NCI-H1436 treated with DMSO at 0.1 percent for 48 hours (cell line): ENCODE data around the gene CCDC88A.
"Not testable (repeated sequence)": the region's sequence is repeated elsewhere in the genome, so short reads cannot be mapped to it uniquely, and the experiment has no call there.

ENCODE experiments used
- DNase-seq: peaks from one replicate; lab custom pipeline; 2025; lab: John Stamatoyannopoulos, UW

The CCDC88A gene, protein sequence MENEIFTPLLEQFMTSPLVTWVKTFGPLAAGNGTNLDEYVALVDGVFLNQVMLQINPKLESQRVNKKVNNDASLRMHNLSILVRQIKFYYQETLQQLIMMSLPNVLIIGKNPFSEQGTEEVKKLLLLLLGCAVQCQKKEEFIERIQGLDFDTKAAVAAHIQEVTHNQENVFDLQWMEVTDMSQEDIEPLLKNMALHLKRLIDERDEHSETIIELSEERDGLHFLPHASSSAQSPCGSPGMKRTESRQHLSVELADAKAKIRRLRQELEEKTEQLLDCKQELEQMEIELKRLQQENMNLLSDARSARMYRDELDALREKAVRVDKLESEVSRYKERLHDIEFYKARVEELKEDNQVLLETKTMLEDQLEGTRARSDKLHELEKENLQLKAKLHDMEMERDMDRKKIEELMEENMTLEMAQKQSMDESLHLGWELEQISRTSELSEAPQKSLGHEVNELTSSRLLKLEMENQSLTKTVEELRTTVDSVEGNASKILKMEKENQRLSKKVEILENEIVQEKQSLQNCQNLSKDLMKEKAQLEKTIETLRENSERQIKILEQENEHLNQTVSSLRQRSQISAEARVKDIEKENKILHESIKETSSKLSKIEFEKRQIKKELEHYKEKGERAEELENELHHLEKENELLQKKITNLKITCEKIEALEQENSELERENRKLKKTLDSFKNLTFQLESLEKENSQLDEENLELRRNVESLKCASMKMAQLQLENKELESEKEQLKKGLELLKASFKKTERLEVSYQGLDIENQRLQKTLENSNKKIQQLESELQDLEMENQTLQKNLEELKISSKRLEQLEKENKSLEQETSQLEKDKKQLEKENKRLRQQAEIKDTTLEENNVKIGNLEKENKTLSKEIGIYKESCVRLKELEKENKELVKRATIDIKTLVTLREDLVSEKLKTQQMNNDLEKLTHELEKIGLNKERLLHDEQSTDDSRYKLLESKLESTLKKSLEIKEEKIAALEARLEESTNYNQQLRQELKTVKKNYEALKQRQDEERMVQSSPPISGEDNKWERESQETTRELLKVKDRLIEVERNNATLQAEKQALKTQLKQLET (N-terminal part only)

DNA sequence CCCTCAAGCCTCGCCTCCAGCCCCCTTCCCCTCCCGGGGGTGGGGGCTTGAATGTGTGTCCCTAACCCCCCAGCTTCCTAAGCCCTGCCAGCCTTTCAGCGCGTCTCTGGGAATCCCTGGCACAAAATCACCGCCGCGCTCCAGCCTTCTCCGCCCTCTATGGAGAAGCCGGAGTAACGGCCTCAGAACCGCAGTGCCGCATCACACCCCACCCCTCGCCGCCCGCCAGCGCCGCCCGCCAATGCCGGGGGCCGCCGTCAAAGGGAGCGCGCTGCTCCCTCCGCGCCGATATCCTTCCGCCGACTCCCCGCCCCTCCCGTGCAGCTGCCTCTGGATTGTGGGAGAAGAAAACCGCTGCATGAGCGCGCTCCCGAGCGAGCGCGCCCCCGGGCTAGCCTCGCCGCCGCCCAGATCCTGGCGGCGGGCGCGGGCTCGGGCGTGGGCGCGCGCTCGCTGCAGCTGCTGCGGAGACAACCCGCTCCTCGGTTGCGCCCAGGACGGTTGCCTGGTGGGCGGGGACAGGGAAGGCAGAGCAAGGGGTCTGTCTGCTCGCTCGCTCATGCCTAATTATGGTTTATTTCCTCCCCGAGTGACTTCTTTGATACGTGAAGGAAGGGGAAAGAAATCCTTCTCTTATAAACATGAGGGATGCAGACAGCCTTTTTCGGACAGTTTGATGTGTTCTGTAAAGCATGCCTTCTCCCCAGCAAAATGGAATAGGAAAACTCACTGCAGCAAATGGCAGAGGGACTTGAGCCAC lies at the start of gene CCDC88A:
CCDC88A (minus strand) TSS at position 178 of the 760 bp plus-strand sequence. CDS start 777 bp downstream, outside the sequence.
- DNase-seq = peak; percentile 70

DNA sequence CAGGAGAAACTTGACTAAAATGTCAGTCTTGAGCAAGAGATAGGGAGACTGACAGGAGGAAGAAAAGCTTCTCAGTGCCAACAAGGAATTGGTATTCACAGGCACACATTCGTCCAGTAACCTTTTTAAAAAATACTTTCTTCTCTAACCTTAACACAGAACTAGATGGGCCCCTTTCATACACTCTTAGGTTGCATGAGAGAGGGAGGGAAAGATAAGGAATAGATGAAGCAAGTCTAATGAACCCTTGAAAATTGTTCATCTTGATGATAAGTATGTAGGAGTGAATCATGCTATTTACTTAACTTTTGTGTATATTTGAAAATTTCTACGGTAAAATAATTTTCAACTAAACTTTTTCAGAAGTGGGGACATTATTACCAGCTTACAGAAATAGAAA lies 42.0 kb upstream of the CCDC88A start:
- DNase-seq = no peak

DNA sequence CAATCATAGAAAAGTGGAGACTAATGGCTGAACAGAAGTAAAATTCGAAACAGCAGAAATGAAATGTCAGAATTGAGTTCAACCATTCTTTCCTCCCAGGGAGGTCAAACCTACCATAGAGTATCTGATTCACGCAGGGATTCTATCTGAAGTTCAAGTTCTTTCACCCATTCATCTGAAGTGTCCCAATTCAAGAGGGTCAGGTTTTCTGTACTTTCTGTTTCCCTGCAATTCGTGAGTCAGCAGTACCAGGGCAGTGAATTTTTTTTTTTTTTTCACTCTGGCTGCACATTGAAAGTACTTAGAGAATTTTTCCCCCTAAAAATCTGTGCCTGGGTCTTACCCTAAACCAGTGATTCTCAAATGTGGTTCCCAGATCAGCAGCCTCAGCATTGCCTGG lies 40.9 kb upstream of the CCDC88A start:
- no peak for DNase-seq

DNA sequence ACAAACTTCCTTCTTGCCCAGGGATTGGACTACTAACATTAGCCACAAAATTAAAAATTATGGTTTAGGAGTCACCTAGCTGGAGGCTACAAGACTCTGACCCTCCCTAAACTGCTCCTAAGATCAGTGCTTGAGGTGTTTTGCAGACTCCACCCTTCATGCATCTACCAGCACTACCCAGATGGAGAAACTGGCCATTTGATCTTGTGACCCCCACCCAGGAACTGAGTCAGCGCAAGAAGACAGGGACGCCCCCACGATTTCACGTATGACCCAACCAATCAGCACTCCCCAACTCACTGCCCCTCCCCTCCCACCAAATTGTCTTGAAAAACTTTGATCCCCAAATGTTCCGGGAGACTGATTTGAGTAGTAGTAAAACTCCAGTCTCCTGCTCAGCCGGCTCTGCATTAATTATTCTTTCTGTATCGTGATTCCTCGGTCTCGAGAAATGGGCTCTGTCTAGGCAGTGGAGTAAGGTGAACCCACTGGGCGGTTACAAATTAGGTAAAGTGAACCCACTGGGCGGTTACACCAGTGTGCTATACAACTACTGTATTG lies 40.1 kb upstream of the CCDC88A start:
- no peak for DNase-seq

DNA sequence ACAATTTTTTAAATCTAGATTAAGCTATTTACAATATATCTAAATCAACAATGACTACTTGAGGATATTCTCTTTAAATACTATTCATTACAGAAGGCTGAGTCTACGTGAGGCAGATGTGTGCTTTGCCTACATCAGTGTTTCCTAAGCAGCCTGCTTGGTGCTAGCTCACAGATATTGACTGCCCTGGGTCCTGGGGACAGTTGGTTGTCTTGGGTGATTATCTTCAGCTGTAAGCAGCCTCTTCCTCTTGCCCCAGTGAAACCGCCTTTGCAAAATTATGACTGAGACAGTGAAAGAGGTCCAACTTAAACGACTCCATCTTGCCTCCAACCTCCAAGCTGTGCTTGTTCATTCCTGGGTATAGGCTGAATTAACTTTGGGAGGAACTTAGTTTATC lies 39.6 kb upstream of the CCDC88A start:
- DNase-seq = no peak

DNA sequence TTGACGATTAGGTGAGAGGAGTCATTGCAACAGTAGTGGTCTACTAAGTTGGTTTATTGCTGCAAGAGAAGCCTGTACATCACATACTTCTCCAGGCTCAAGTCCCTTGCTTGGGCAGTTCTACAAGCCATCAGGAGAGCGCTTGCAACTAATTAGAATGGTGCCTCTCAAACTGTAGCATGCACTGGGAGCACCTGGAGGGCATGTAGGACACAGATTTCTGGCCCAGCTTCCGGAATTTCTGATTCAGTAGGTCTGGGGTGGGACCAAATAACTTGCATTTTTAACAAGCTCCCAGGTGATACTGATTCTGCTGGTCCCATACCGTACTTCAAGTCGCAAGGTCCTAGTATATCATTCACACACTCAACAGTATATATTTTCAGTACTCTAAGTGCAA lies 34.5 kb upstream of the CCDC88A start:
- DNase-seq = no peak

DNA sequence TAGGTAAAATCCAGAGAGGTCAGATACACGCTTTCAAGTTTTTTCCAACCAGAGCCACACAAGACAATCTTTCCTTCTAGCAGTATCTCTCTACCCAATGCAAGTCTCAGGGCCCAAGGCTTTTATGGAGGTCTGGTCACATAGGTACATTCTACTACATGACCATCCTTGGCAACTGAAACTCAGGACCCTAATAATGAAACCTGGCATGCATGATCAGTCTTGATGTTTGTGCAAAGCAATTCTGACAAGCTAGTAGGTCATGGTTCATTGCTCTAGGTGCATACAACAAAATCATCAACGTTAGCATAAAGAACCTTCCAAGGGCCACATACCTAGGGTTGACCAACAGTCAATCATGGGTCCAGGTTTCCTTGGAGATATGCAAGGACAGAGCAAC lies 33.2 kb upstream of the CCDC88A start:
- no peak for DNase-seq

DNA sequence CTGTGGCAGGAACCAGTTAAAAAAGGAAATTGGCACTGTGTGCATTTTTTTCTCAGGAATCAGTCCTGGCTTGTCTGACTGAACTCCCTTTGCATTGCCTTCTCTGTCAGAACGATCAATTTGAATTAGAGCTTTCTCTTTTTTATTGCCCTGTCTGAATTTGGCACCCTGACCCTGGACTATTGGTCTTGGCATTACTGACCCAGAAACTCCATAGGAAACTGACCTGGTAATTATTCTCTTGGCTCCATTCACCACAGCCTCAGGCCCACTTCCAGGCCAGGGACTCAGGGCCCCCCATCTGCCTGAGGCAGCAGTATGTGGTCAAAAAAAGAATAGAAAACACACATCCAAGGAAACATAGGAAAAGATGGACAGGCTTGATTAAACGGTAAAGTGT lies 32.0 kb upstream of the CCDC88A start:
- DNase-seq = no peak

DNA sequence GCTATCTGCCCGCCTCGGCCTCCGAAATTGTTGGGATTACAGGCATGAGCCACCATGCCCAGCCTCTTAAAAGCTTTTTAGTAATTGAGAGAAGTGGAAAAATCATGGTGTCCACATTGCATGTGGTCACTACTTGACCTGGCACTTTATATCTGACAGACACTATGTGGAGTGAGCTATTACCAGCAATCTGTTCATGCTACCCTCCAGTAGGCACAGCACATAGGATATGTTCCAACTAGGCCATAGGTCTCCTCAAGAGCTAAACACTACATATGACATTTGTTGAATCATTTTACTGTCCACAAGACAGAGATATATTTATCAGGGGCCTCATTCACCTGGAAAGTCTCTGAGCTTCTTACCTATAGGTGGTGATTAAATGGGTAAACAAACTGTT lies 30.4 kb upstream of the CCDC88A start:
- not testable (repeated sequence) for DNase-seq

DNA sequence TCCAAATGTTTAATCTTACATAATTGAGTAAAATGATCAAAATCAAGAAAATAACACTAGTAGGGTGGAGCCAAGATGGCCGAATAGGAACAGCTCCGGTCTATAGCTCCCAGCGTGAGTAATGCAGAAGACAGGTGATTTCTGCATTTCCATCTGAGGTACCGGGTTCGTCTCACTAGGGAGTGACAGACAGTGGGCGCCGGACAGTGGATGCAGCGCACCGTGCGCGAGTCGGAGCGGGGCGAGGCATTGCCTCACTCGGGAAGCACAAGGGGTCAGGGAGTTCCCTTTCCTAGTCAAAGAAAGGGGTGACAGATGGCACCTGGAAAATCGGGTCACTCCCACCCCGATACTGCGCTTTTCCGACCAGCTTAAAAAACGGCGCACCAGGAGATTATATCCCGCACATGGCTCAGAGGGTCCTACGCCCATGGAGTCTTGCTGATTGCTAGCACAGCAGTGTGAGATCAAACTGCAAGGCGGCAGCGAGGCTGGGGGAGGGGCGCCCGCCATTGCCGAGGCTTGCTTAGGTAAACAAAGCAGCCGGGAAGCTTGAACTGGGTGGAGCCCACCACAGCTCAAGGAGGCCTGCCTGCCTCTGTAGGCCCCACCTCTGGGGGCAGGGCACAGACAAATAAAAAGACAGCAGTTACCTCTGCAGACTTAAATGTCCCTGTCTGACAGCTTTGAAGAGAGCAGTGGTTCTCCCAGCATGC lies 22.5 kb upstream of the CCDC88A start:
- DNase-seq = not testable (repeated sequence)

DNA sequence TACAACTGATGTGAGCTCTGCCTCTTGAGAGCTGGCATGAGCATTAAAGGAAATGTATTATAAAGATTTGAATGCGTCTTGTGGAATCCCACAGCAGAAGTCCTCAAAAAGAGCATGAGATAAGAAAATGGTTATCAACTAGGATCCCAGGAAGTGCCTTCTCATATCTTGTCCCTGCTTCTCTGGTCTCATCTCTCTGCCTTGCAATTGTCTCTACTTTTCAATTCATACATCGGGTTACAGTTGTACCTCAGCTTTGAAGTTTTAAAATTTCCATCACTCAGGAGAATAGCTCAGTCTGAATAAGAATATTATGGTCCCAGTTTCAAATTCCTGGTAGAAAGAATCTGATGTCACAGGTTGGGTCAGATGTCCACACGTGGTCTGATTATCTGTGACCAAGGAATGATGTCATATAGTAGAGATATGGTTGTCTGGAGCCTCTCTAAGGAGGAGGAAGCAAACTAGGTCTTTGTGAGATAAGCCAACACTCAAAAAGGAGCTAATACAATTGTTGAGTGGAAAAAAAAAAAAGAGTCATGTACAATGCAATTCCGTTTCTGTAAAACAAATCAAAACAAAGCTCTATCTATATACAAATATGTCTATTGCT lies 21.7 kb upstream of the CCDC88A start:
- no peak for DNase-seq

DNA sequence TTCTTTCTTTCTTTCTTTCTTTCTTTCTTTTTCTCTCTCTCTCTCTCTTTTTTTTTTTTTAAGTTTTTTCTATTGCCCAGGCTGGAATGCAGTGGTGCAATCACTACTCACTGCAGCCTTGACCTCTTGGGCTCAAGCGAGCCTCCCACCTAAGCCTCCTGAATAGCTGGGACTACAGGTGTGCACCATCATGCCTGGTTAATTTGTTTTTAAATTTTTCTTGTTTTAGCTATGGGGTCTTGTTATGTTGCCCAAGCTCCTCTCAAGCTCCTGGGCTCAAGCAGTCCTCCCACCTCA lies 19.4 kb upstream of the CCDC88A start:
- no peak for DNase-seq

DNA sequence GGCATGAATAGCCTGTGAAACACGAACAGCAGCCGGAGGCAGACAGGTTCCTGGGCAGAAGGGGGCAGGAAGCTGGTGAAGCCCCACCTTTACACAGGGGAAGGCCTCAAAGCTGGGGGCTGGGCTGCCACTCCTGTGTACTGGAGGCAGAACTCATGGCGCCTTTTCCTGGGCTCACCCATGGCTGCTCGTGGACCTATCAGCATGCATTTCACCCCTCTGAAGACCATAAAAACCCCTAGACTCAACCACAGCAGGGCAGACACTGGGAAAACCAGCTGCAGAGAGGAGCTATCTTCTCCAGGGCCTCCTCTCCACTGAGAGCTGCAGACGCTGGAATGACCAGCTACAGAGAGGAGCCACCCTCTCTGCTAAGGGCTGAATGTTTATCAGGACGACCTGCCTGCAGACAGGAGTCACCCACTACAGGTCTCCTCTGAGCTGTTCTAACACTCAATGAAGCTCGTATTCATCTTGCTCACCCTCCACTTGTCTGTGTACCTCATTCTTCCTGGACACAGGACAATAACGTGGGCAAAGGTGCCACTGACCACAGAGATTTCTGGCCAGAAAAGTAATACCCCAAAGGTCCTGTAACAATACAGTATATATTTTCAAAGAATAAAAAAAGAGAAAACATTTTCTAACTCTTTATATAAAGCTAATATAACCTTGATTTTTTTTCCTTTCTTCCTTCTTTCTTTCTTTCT lies 18.9 kb upstream of the CCDC88A start:
- no peak for DNase-seq

DNA sequence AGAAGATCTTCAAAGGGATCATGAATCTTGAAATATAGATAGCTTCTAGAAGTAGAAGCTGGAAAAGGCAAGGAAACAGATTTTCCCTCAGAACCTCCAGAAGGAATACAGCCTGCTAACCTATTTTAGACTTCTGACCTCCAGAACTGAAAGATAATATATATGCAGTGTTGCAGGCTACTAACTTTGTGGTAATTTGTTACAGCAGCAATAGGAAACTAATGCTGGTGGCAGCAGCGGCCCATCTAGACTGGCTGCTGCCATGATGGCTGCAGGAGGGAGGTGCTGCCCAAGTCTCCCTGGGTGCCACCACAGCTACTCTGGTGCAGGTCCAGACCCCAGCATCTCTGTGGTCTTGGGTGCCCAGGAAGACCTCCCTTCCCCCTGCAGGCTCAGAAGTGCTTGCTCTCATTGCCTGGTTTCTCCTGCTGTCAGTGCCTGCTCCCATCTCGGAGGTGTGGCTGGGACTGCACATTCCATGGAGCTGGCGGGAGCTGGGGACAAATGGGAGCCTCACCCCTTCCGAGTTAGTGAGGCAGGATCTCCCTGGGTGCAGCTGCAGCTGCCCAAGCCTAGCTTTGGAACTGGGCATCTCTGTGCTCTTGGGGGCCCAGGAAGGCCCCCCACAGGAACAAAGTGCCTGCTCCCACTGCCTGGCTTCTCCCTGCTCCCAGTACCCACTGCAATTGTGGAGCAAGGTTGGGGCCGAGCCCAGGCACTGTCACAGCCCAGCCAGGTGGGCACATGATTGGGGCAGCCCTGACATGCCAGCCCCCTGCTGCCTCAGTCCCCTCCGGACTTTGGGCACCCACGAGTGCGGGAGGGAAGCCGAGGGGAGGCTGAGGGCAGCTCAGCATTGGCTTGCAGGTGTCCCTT lies 18.1 kb upstream of the CCDC88A start:
- DNase-seq = no peak

DNA sequence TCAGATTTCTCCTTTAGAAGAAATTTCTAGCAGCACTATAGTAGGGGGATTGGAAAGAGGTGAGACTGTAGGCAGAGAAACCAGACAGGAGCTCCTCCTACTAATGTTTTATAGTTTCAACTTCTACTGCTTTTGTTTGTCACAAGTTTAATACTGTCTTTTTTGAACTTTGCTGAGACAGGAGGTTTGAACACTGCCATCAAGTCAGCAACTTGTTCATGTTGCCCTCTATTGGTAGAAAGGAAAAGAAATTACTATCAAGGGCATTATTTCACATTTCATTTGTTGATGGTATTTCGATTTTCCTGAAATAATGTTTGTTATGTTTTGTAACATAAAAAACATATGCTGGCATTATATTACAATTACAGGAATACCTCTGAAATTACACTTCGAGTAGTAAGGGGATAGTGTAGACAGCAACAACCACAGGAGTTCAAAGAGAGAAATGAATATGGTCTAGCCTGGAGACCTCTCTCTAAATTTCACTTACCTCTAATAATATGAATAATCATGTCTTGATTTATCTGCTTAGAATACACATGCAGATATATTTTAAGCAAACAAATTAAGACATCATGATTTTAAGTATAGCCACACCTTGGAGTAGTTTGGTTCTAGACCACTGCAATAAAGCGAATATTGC lies 12.4 kb upstream of the CCDC88A start:
- DNase-seq = no peak

DNA sequence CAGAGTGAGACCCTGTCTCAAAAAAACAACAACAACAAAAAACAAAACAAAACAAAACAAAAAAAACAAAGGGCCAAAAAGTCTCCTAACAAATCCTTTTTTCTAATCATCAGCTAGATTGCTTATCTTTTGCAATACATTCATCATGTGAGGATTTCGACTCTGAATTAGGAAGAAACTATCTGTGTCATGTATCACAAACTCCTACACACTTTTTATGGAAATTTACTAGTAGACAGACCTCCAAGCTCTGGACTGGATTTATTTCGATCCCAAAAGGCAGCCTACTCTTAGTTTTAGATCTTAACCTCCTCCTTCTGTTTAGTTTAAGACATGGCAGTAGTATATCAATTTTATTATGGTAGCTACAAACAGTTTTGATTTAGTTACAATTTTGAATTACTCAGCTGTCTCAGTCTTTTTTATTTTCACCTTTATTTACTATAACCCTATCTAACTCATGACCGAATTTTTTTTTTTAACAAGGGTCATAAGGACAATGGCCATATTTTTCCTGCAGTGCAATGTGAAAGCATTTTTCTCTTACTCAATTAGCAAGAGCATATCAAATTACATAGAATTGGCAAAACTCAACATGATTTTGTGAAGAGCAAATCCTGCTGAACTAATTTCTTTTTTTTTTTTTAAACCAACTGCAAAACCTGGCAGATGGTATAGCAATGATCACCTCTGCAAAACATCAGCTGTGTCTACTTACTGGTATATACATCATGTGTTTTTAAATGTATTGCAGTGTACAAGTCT lies 10.7 kb upstream of the CCDC88A start:
- DNase-seq = no peak

DNA sequence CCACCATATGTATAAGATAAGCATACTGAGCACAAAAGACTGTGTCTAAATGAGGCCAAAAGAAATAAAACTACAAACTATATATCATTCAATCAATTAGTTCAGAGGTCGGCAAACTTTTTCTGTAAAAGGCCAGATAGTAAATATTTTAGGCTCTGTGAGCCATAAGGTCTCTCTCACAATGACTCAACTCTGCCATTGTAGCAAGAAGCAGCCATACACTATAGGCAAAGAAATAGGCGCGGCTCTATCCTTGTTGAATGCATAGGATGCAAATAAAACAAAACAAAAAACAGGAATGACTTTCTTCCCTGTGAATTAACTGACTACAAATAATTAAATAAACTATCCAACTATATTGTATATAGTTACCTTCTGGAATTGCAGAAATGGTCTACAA lies 8.6 kb upstream of the CCDC88A start:
- DNase-seq = no peak

DNA sequence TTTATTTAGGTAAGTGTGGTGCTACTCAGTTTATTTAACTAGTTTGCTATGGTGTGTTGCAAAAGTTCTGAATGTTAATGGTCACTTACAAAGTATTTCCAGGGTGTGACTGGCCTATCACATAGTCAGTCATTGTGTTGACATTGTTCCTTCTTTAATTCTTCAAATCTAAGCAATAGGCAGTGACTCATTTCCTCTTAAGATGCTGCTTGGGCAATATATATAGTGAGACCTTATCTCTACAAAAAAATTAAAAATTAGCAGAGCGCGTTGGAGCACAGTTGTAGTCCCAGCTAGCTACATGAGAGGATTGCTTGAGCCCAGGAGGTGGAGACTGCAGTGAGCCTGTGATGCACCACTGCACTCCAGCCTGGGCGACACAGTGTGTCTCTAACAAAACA lies 5.8 kb upstream of the CCDC88A start:
- DNase-seq = no peak
